A549 (cell line): ENCODE data around the gene TPO.

ENCODE experiments used
- BHLHE40 ChIP-seq: IDR thresholded peaks from 2 replicates; pipeline ENCODE4 v1.6.1; 2012; ENCODE audit warnings: low read depth, low read length, inconsistent platforms
- CEBPB ChIP-seq, 2 experiments: fragments of >200 bp in 1 of 2; sonication (Bioruptor Twin) in 1 of 2; formaldehyde crosslinking in 1 of 2; IDR thresholded peaks; 2 replicates each; pipeline ENCODE4 v1.6.1; 2012 to 2016
- HOXB13 ChIP-seq: fragments of 250-450 bp; sonication (Bioruptor Pico); IDR thresholded peaks from 2 replicates; pipeline ENCODE4 v1.5.0; 2020; ENCODE audit warnings: low read depth, mild to moderate bottlenecking, moderate library complexity
- KDM1A ChIP-seq: fragments of 200-600 bp; sonication (generic); IDR thresholded peaks from 2 replicates; pipeline ENCODE4 v1.6.1; 2016; ENCODE audit warnings: low read depth, mild to moderate bottlenecking
- MYC ChIP-seq: IDR thresholded peaks from 2 replicates; pipeline ENCODE4 v1.6.1; 2012; ENCODE audit warnings: mild to moderate bottlenecking, inconsistent platforms, low read length, improper control_type of control experiment, borderline replicate concordance
- POLR2A ChIP-seq: IDR thresholded peaks from 2 replicates; pipeline ENCODE4 v1.6.1; 2012; ENCODE audit warnings: mild to moderate bottlenecking, low read length
- RAD21 ChIP-seq, 2 experiments: fragments of >200 bp in 1 of 2; sonication (Bioruptor Twin) in 1 of 2; formaldehyde crosslinking in 1 of 2; IDR thresholded peaks in 1 of 2; conservative IDR thresholded peaks in 1 of 2; 2 replicates in 1 of 2; 3 replicates in 1 of 2; pipeline ENCODE4 v1.6.1; 2012 to 2018; ENCODE audit warnings: inconsistent platforms in 1 of 2
- TF ChIP-seq, protein P1 (sequence below): IDR thresholded peaks from 2 replicates; pipeline ENCODE4 v1.6.1; 2012
- TF ChIP-seq, protein P2 (sequence below): IDR thresholded peaks from 2 replicates; pipeline ENCODE4 v1.6.1; 2012; ENCODE audit warnings: low read depth, borderline replicate concordance
- TF ChIP-seq, protein P3 (sequence below): fragments of >200 bp; sonication (Bioruptor Twin); formaldehyde crosslinking; IDR thresholded peaks from 3 replicates; pipeline ENCODE4 v1.5.1; 2016

DNA sequence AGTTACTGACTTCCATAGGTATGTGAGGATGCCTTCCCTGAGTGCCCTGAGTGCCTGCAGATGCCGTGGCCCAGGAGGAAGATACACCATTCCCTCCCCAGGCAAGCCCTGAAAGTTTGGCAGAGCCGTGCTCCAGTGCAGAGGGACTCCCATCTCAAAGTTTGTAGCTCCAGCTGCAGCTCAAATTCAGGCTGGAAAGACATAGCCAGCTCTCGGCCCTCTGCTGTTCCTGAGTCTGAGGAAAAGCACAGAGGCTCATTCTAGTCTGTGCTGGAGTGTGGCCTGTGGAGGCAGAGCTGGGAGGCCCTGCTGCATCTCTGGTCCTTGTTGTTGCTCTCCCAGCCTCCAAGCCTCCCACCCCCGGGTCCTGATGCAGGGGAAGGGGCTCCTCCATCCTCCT is 15.9 kb upstream of the TPO start:
- TF ChIP-seq, protein P1, sequence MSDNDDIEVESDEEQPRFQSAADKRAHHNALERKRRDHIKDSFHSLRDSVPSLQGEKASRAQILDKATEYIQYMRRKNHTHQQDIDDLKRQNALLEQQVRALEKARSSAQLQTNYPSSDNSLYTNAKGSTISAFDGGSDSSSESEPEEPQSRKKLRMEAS, result no peak
- TF ChIP-seq, protein P2, sequence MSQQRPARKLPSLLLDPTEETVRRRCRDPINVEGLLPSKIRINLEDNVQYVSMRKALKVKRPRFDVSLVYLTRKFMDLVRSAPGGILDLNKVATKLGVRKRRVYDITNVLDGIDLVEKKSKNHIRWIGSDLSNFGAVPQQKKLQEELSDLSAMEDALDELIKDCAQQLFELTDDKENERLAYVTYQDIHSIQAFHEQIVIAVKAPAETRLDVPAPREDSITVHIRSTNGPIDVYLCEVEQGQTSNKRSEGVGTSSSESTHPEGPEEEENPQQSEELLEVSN, result no peak
- TF ChIP-seq POLR2A (no peak), RAD21 (conservative IDR thresholded peaks at IDR 0.05 in 1 of 2, IDR thresholded peaks at IDR 0.05 in 1 of 2) (no peak), HOXB13 (CRISPR knock-in tag) (no peak), KDM1A (no peak), CEBPB (IDR thresholded peaks at IDR 0.05) (no peak), MYC (no peak), BHLHE40 (no peak)
- TF ChIP-seq, protein P3, sequence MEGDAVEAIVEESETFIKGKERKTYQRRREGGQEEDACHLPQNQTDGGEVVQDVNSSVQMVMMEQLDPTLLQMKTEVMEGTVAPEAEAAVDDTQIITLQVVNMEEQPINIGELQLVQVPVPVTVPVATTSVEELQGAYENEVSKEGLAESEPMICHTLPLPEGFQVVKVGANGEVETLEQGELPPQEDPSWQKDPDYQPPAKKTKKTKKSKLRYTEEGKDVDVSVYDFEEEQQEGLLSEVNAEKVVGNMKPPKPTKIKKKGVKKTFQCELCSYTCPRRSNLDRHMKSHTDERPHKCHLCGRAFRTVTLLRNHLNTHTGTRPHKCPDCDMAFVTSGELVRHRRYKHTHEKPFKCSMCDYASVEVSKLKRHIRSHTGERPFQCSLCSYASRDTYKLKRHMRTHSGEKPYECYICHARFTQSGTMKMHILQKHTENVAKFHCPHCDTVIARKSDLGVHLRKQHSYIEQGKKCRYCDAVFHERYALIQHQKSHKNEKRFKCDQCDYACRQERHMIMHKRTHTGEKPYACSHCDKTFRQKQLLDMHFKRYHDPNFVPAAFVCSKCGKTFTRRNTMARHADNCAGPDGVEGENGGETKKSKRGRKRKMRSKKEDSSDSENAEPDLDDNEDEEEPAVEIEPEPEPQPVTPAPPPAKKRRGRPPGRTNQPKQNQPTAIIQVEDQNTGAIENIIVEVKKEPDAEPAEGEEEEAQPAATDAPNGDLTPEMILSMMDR, result no peak
